Thyroid gland (tissue), 4 donors: ENCODE measurements around the gene SLC22A15. TPM values are rescaled to one million over a fixed set of nuclear protein-coding genes. Genes with fewer than 3 reads are reported as not detected.

Experiments
- DNase-seq, 2 donors: peaks; one replicate each; pipeline ENCODE4 v3.0.0-alpha.2; 2019
- H3K27ac ChIP-seq, 3 donors: fragments of 200-600 bp; sonication (generic); 1 replicate in 2 of 3; 2 replicates in 1 of 3; pipeline ENCODE4 v1.5.1; 2016 to 2019; ENCODE audit warnings: mild to moderate bottlenecking in 1 of 3, moderate library complexity in 1 of 3
- H3K27me3 ChIP-seq: fragments of 200-600 bp; sonication (generic); one replicate; pipeline ENCODE4 v1.5.1; 2019
- H3K36me3 ChIP-seq, 2 donors: fragments of 200-600 bp; sonication (generic); one replicate each; pipeline ENCODE4 v1.5.1; 2016 to 2019
- H3K4me1 ChIP-seq, 2 donors: fragments of 200-600 bp; sonication (generic); one replicate each; pipeline ENCODE4 v1.5.1; 2017 to 2019
- H3K4me3 ChIP-seq, 3 donors: fragments of 200-600 bp; sonication (generic); replicated peaks in 1 of 3; 1 replicate in 2 of 3; 2 replicates in 1 of 3; pipeline ENCODE4 v1.5.1; 2016; ENCODE audit warnings: mild to moderate bottlenecking in 1 of 3
- H3K9me3 ChIP-seq: fragments of 200-600 bp; sonication (generic); one replicate; pipeline ENCODE4 v1.5.1; 2017
- POLR2A ChIP-seq, 2 donors: fragments of 450-650 bp; IDR thresholded peaks; one replicate each; pipeline ENCODE4 v1.6.1; 2017; ENCODE audit warnings: antibody characterized with exemption in 2 of 2, mild to moderate bottlenecking in 2 of 2, moderate library complexity in 1 of 2
- WGBS, 2 donors: methylation state at CpG; one replicate each; pipeline ENCODE4 v1.1.5; 2017; 5-methylcytosine and 5-hydroxymethylcytosine counted together
- intact Hi-C: fragments of 100-400 bp; cut with DNase I; formaldehyde crosslinking; loops from one replicate; pipeline ENCODE4 v1.15.1; 2023
- total RNA-seq, 4 donors: library from RNA; depleted of rRNA; stranded (reverse); fragments of >200 nt; gene quantifications; one replicate each; pipeline ENCODE4 v1.2.3, GENCODE V29; 2016
- TF ChIP-seq, protein P1 (sequence below), 6 experiments: fragments of 200-600 bp in 3 of 6; fragments of 450-650 bp in 3 of 6; sonication (generic) in 3 of 6; IDR thresholded peaks; one replicate each; pipeline ENCODE4 v1.5.1; 2016 to 2019; ENCODE audit warnings: antibody characterized with exemption in 6 of 6, mild to moderate bottlenecking in 2 of 6, inconsistent platforms in 1 of 6, moderate library complexity in 1 of 6

SLC22A15 gene
- total RNA-seq, 4 donors from 2014 or later: 5.0 to 7.7 (median 5.4) TPM

GRCh38 chr1:115980156-115980555 lies 3.8 kb downstream of the SLC22A15 start:
- H3K4me1 ChIP-seq: peaks cover 0 to 5% of the 10 kb centered on the region in 2 donors
- no peak overlapping the region for H3K4me3 ChIP-seq
- no peak overlapping the region for H3K27ac ChIP-seq
- 83 to 85% methylated on average over 2 of the region's 2 CpGs for WGBS, 2 donors
- H3K27me3 ChIP-seq: no peaks in the 10 kb centered on the region
- intact Hi-C loops: loop anchor here (5.0 kb wide), 1 partner anchor 173 kb away; no protein-coding TSS in a partner anchor
- no peaks in the 10 kb centered on the region for H3K9me3 ChIP-seq
- DNase-seq: no peak
- no peaks in the 10 kb centered on the region for H3K36me3 ChIP-seq
- no peak for TF ChIP-seq POLR2A (IDR thresholded peaks at IDR 0.05)
- TF ChIP-seq, protein P1, sequence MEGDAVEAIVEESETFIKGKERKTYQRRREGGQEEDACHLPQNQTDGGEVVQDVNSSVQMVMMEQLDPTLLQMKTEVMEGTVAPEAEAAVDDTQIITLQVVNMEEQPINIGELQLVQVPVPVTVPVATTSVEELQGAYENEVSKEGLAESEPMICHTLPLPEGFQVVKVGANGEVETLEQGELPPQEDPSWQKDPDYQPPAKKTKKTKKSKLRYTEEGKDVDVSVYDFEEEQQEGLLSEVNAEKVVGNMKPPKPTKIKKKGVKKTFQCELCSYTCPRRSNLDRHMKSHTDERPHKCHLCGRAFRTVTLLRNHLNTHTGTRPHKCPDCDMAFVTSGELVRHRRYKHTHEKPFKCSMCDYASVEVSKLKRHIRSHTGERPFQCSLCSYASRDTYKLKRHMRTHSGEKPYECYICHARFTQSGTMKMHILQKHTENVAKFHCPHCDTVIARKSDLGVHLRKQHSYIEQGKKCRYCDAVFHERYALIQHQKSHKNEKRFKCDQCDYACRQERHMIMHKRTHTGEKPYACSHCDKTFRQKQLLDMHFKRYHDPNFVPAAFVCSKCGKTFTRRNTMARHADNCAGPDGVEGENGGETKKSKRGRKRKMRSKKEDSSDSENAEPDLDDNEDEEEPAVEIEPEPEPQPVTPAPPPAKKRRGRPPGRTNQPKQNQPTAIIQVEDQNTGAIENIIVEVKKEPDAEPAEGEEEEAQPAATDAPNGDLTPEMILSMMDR (IDR thresholded peaks at IDR 0.05): no peak

DNA sequence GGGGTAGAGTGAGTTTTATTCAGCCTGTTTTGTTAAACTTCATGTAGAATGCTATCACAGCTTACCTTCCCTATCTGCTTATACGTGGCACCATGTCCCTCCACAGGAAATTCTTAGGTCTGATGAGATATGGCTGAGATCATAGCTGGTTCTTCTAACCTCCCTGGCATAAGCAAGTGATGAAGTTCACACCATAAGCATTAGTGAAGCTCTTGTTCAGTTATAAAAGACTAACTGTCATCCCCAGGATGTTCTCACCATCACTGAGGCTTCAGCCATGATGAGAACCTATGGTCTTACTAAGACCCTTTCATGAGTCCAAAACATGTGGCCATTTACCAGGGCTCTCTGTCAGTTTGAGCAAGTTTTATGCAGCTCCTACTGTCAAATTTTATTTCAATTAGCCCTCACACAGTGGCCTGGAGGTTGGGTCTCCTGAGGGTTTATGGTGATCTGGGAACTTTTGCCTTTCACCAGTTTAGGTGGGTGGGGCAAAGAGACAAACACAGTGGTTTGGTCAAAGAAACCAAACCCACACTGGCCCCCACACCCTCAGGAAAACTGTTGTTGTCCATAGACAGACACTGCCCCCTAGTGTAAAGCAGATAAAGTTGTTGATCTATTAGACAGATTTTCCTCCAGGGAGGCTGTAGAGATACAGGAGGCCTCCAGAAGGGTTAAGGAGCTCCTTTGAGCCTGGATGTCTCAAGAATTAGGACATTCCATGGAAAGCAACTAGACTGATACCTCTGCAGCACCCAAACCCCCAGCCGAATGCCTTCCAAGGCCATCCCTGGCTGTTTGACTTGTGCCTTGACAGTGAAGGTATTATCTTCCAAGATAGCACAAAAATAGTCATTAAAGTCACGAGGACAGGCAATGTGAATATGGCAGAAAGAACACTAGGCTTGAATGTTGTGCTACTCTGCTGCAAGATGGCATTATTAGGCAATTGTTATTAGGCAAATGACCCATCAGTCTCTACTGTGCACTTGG lies 5.0 kb downstream of the SLC22A15 start:
- Histone ChIP-seq H3K27ac (no peak overlapping the region), H3K9me3 (no peaks in the 10 kb centered on the region), H3K4me3 (no peak overlapping the region), H3K27me3 (no peaks in the 10 kb centered on the region), H3K4me1 (no peaks in the 10 kb centered on the region), H3K36me3 (no peaks in the 10 kb centered on the region)
- intact Hi-C loops: loop anchor here (5.0 kb wide), 1 partner anchor 174 kb away; no protein-coding TSS in a partner anchor
- WGBS, 2 donors: 59 to 69% methylated on average over 3 of the region's 3 CpGs
- DNase-seq: peak; percentile 17 to 22
- TF ChIP-seq, protein P1 (IDR thresholded peaks at IDR 0.05): peak; percentile 30 to 77 (median 62)
- no peak for TF ChIP-seq POLR2A (IDR thresholded peaks at IDR 0.05)

DNA sequence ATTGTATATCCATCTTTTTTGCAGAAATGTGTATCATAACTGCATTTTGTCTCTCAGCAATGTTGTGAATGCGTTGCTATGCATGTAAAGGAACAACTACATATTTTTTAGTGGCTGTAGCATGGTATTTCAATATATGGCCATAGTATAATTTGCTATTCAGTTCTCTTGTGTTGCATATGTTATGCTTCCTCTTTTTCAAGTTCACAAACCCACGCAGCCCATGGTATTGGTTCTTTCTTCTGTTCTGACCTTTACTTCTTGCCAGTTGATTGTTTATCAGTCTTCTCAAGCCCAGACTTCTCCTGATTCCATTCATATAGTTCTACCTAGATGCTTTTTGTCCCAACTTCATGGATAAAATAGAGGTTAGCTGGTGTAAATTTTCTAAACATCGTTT lies 6.1 kb downstream of the SLC22A15 start:
- H3K9me3 ChIP-seq: no peaks in the 10 kb centered on the region
- no peak overlapping the region for H3K4me3 ChIP-seq
- H3K4me1 ChIP-seq: no peaks in the 10 kb centered on the region
- TF ChIP-seq, protein P1 (IDR thresholded peaks at IDR 0.05): no peak
- no peak for TF ChIP-seq POLR2A (IDR thresholded peaks at IDR 0.05)
- DNase-seq: no peak
- intact Hi-C loops: loop anchor here (5.0 kb wide), 1 partner anchor 175 kb away; no protein-coding TSS in a partner anchor
- WGBS, 2 donors: 78 to 84% methylated on average over 3 of the region's 3 CpGs
- no peaks in the 10 kb centered on the region for H3K27me3 ChIP-seq
- no peaks in the 10 kb centered on the region for H3K36me3 ChIP-seq
- H3K27ac ChIP-seq: no peak overlapping the region

GRCh38 chr1:115983584-115983983 lies 7.3 kb downstream of the SLC22A15 start:
- H3K4me3 ChIP-seq: no peak overlapping the region
- intact Hi-C loops: loop anchor here (5.0 kb wide), 1 partner anchor 176 kb away; no protein-coding TSS in a partner anchor
- no peak overlapping the region for H3K27ac ChIP-seq
- 93% methylated on average over 3 of the region's 3 CpGs for WGBS, 2 donors
- H3K36me3 ChIP-seq: no peaks in the 10 kb centered on the region
- H3K4me1 ChIP-seq: no peaks in the 10 kb centered on the region
- no peak for TF ChIP-seq POLR2A (IDR thresholded peaks at IDR 0.05)
- TF ChIP-seq, protein P1 (IDR thresholded peaks at IDR 0.05): no peak
- H3K27me3 ChIP-seq: no peaks in the 10 kb centered on the region
- H3K9me3 ChIP-seq: no peaks in the 10 kb centered on the region
- no peak for DNase-seq

DNA sequence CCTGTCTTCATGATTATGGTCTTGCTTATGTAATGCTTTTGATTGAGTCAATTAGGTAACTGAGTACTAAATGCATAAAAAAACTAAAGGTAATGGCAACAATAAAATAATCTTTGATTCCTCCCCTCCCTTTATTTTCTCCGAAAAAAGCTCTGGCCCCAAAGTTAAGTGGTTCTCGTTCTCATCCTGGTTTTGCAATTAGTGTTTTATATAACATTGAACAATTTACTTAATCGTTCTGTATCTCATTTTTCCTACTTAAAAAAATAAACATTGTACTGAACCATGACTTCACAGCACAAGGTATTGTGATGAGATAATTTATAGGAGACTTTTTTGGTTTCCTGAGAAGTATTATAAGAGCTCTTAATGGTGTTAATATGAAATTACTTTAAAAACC lies 11.3 kb downstream of the SLC22A15 start:
- WGBS, 2 donors: 77 to 78% methylated on average over 3 of the region's 3 CpGs
- Histone ChIP-seq H3K36me3 (no peaks in the 10 kb centered on the region), H3K27ac (no peak overlapping the region), H3K9me3 (no peaks in the 10 kb centered on the region), H3K4me1 (no peaks in the 10 kb centered on the region), H3K27me3 (no peaks in the 10 kb centered on the region), H3K4me3 (no peak overlapping the region)
- TF ChIP-seq, protein P1 (IDR thresholded peaks at IDR 0.05): no peak
- no peak for TF ChIP-seq POLR2A (IDR thresholded peaks at IDR 0.05)
- intact Hi-C loops: no loop called here
- DNase-seq: no peak
